ENCODE results near the gene FHIT. TPM values are rescaled to one million over a fixed set of nuclear protein-coding genes. Genes with fewer than 3 reads are reported as not detected.

Gene FHIT
- total and polyA plus RNA-seq, 4 donors: 2.6 to 21.3 (median 8.7) TPM

DNA sequence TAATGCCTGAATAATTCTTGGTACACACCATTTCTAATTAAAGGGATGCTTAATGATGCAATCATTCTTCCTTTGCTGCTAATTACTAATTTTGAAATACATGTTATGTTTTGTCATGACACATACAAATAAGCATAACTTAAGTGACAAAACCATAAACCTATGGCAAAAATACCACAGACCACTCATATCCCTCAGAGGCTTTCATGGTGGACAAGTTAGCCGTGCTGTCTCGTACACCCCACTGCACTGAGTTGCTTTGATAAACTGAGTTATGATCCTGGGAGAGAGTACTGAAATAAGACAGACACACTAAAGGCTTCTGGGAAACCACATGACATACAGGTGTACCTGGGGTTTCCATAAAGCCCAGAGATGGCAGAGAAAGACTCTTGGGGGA is 913.8 kb downstream of the FHIT start:
- DNase-seq: no peak
- TF ChIP-seq, protein P1, sequence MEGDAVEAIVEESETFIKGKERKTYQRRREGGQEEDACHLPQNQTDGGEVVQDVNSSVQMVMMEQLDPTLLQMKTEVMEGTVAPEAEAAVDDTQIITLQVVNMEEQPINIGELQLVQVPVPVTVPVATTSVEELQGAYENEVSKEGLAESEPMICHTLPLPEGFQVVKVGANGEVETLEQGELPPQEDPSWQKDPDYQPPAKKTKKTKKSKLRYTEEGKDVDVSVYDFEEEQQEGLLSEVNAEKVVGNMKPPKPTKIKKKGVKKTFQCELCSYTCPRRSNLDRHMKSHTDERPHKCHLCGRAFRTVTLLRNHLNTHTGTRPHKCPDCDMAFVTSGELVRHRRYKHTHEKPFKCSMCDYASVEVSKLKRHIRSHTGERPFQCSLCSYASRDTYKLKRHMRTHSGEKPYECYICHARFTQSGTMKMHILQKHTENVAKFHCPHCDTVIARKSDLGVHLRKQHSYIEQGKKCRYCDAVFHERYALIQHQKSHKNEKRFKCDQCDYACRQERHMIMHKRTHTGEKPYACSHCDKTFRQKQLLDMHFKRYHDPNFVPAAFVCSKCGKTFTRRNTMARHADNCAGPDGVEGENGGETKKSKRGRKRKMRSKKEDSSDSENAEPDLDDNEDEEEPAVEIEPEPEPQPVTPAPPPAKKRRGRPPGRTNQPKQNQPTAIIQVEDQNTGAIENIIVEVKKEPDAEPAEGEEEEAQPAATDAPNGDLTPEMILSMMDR (IDR thresholded peaks at IDR 0.05; ENCODE audit: control extremely low read depth, extremely low read depth): no peak
- 94 to 96% methylated on average over 2 of the region's 2 CpGs for WGBS, 2 donors
- Histone ChIP-seq H3K4me3 (no peak overlapping the region), H3K4me1 (ENCODE audit: control insufficient read depth in 5 of 5, insufficient read depth in 5 of 5, low read length in 5 of 5) (no peaks in the 10 kb centered on the region), H3K9me3 (ENCODE audit: control insufficient read depth in 4 of 4, insufficient read depth in 3 of 4, low read length in 3 of 4) (no peaks in the 10 kb centered on the region), H3K36me3 (ENCODE audit: control insufficient read depth in 4 of 4, insufficient read depth in 4 of 4, low read length in 4 of 4) (no peaks in the 10 kb centered on the region), H3K27ac (ENCODE audit: low read depth in 1 of 2, low read length in 1 of 2) (no peak overlapping the region), H3K9ac (ENCODE audit: insufficient read depth in 1 of 2, low read length in 2 of 2) (no peak overlapping the region), H3K27me3 (ENCODE audit: control insufficient read depth in 3 of 3, insufficient read depth in 3 of 3, low read length in 2 of 3) (no peaks in the 10 kb centered on the region)
- no peak for ATAC-seq (ENCODE audit: insufficient read depth, low FRiP score)

DNA sequence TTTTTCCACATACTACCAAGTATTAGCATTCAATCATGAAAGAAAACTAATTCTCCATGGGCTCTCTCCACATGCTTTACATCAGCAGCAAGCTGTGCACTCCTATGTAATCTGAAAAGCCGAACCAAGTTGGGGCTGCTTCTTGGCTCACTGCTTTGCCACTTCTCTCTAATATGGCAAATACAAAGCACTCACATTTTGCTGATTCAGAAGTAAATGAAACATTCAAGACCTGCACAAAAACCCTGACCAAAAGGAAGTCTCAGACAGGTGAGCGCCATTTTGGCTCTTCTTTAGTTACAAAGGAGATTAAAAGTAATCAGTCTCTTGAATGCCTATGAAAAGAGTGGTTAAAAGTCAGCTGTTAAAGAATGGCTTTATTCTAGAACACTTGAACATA is 915.2 kb downstream of the FHIT start:
- H3K27ac ChIP-seq (ENCODE audit: low read depth in 1 of 2, low read length in 1 of 2): no peak overlapping the region
- WGBS, 2 donors: 72 to 95% methylated on average over 2 of the region's 2 CpGs
- no peak overlapping the region for H3K4me3 ChIP-seq
- H3K36me3 ChIP-seq (ENCODE audit: control insufficient read depth in 4 of 4, insufficient read depth in 4 of 4, low read length in 4 of 4): no peaks in the 10 kb centered on the region
- H3K9me3 ChIP-seq (ENCODE audit: control insufficient read depth in 4 of 4, insufficient read depth in 3 of 4, low read length in 3 of 4): no peaks in the 10 kb centered on the region
- DNase-seq: peak in 2 of 3 donors; percentile 42 to 46
- ATAC-seq (ENCODE audit: insufficient read depth, low FRiP score): no peak
- H3K4me1 ChIP-seq (ENCODE audit: control insufficient read depth in 5 of 5, insufficient read depth in 5 of 5, low read length in 5 of 5): no peaks in the 10 kb centered on the region
- TF ChIP-seq, protein P1 (IDR thresholded peaks at IDR 0.05; ENCODE audit: control extremely low read depth, extremely low read depth): no peak
- H3K27me3 ChIP-seq (ENCODE audit: control insufficient read depth in 3 of 3, insufficient read depth in 3 of 3, low read length in 2 of 3): no peaks in the 10 kb centered on the region
- no peak overlapping the region for H3K9ac ChIP-seq (ENCODE audit: insufficient read depth in 1 of 2, low read length in 2 of 2)

DNA sequence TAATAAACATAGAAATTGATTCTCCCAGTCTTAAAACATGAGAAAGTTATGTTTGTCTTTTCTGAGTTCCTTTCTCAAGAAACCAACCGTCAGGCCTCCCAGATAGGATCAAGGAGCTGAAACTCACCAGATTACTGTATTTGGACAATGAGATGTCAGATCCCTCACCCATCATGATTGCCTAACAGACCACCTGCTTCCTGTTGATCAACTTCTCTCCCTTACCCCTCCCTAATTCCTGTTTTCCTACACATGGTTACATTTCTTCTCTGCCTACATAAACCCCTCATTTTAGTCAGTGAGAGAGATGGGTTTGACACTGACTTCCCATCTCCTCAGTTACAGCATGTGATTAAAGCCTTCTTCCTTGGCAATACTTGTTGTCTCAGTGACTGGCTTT is 917.5 kb downstream of the FHIT start:
- Histone ChIP-seq H3K36me3 (ENCODE audit: control insufficient read depth in 4 of 4, insufficient read depth in 4 of 4, low read length in 4 of 4) (no peaks in the 10 kb centered on the region), H3K27me3 (ENCODE audit: control insufficient read depth in 3 of 3, insufficient read depth in 3 of 3, low read length in 2 of 3) (peaks cover 0 to 3% (median 0%) of the 10 kb centered on the region in 3 donors), H3K4me1 (ENCODE audit: control insufficient read depth in 5 of 5, insufficient read depth in 5 of 5, low read length in 5 of 5) (no peaks in the 10 kb centered on the region), H3K4me3 (no peak overlapping the region), H3K9me3 (ENCODE audit: control insufficient read depth in 4 of 4, insufficient read depth in 3 of 4, low read length in 3 of 4) (no peaks in the 10 kb centered on the region), H3K9ac (ENCODE audit: insufficient read depth in 1 of 2, low read length in 2 of 2) (no peak overlapping the region), H3K27ac (ENCODE audit: low read depth in 1 of 2, low read length in 1 of 2) (no peak overlapping the region)
- ATAC-seq (ENCODE audit: insufficient read depth, low FRiP score): no peak
- TF ChIP-seq, protein P1 (IDR thresholded peaks at IDR 0.05; ENCODE audit: control extremely low read depth, extremely low read depth): no peak
- WGBS, 2 donors: 16 to 25% methylated on average over 1 of the region's 1 CpG
- DNase-seq: no peak

DNA sequence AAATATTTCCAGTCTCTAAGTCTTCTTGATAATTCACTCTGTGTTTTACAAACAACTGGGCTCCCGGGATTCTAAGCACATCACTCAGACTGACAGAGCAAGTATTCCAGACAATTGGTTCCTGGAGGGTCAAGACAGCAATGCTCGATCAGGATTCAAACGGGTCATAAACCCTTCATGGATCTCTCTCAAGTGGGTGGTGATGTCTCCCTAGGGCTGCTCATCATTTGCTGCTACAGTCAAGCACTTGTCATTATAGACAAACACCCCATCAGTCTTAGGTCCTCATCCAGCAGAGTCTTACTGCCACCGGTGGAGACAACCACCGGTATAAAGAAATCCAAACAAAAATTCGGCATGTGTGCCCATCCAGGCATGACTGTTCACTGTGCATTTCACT is 921.1 kb downstream of the FHIT start:
- Histone ChIP-seq H3K9me3 (ENCODE audit: control insufficient read depth in 4 of 4, insufficient read depth in 3 of 4, low read length in 3 of 4) (no peaks in the 10 kb centered on the region), H3K4me3 (no peak overlapping the region), H3K9ac (ENCODE audit: insufficient read depth in 1 of 2, low read length in 2 of 2) (no peak overlapping the region), H3K27me3 (ENCODE audit: control insufficient read depth in 3 of 3, insufficient read depth in 3 of 3, low read length in 2 of 3) (peaks cover 0 to 3% (median 0%) of the 10 kb centered on the region in 3 donors), H3K36me3 (ENCODE audit: control insufficient read depth in 4 of 4, insufficient read depth in 4 of 4, low read length in 4 of 4) (no peaks in the 10 kb centered on the region), H3K4me1 (ENCODE audit: control insufficient read depth in 5 of 5, insufficient read depth in 5 of 5, low read length in 5 of 5) (peaks cover 0 to 5% (median 0%) of the 10 kb centered on the region in 5 donors), H3K27ac (ENCODE audit: low read depth in 1 of 2, low read length in 1 of 2) (no peak overlapping the region)
- 70 to 77% methylated on average over 6 of the region's 6 CpGs for WGBS, 2 donors
- TF ChIP-seq, protein P1 (IDR thresholded peaks at IDR 0.05; ENCODE audit: control extremely low read depth, extremely low read depth): no peak
- ATAC-seq (ENCODE audit: insufficient read depth, low FRiP score) (no peak), DNase-seq (no peak)

All from lung (tissue), 12 donors.